ENCODE data around the gene THRB.

THRB gene

DNA sequence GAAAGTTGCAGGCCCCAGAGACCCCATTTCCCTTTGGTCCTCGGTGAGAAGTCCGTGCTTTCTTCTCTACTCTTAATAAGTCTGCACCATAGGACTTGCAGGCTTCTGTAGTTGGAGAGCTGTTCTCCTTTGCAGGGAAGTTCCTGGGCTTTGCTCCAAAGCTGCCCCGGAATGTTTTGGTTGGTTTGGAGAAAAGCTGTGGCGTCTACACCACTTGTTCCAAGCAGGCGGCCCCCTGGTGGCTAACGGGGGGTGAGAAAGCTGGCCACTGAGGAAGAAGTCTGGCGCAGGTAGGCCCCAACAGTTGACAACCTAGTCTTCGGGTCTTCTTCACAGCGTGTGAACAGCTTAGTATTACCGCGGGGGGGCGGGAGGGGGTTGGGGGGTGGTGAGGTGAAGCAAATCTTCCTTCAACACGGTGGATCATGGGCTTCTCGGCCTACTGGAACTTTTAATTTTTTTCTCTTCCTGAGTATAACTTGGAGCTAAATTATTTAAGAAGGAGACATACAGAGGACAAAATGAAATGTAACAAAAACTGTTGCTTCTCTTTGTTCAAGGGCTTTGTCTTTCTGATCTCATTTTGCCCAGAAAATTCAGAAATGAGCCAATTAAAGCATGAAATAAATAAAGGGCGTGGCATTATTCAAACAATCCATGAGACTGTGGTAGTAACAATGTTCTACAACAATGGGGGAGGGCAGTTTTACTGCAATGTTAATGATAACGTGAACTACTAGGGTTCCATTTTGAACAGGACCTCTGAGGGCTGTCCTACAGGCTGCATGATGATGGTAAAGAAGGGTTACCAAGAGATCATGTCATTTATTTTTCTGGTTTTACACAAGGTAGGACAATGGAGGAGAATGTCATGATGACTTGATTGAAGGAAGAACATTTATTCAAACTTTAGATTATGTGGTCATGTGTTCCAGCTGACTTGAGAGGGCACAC is 2.2 kb upstream of the THRB start:
- TF ChIP-seq, protein P1, sequence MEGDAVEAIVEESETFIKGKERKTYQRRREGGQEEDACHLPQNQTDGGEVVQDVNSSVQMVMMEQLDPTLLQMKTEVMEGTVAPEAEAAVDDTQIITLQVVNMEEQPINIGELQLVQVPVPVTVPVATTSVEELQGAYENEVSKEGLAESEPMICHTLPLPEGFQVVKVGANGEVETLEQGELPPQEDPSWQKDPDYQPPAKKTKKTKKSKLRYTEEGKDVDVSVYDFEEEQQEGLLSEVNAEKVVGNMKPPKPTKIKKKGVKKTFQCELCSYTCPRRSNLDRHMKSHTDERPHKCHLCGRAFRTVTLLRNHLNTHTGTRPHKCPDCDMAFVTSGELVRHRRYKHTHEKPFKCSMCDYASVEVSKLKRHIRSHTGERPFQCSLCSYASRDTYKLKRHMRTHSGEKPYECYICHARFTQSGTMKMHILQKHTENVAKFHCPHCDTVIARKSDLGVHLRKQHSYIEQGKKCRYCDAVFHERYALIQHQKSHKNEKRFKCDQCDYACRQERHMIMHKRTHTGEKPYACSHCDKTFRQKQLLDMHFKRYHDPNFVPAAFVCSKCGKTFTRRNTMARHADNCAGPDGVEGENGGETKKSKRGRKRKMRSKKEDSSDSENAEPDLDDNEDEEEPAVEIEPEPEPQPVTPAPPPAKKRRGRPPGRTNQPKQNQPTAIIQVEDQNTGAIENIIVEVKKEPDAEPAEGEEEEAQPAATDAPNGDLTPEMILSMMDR (IDR thresholded peaks at IDR 0.05), result peak; percentile 21; the same call in 1 of the 2 replicates

DNA sequence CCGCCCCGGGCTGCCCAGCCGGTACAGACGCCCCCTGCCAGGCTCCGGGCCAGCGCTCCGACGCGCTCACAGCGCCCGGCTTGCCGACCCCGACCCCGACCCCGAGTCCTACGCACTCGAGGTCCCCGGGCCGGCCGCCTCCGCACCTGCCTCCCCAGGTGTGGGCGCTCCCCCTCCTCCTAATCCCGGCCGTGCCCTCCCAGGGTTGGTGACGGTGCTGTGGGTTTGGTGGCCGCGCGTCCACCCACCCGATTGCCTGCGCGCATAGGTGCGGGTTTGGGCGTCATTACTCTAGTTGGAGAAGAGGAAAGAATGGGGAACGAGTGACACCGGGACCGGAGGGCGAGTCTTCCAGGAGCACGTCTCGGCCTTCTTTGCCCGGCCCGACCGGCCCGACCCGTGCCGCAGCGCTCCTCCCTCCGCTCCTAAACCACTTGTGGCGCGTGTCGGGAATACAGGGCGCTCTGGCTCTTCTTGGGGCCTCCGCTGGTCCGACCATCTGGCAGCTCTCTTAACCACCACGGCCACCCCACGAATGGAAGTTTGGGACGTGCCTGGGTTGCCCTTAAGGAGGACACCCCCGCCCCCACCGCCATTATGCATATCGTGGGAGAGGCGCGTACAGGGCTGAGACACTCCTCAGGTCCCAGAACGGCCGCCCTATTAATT is 810 bp upstream of the THRB start:
- TF ChIP-seq, protein P1 (IDR thresholded peaks at IDR 0.05), result no peak

DNA sequence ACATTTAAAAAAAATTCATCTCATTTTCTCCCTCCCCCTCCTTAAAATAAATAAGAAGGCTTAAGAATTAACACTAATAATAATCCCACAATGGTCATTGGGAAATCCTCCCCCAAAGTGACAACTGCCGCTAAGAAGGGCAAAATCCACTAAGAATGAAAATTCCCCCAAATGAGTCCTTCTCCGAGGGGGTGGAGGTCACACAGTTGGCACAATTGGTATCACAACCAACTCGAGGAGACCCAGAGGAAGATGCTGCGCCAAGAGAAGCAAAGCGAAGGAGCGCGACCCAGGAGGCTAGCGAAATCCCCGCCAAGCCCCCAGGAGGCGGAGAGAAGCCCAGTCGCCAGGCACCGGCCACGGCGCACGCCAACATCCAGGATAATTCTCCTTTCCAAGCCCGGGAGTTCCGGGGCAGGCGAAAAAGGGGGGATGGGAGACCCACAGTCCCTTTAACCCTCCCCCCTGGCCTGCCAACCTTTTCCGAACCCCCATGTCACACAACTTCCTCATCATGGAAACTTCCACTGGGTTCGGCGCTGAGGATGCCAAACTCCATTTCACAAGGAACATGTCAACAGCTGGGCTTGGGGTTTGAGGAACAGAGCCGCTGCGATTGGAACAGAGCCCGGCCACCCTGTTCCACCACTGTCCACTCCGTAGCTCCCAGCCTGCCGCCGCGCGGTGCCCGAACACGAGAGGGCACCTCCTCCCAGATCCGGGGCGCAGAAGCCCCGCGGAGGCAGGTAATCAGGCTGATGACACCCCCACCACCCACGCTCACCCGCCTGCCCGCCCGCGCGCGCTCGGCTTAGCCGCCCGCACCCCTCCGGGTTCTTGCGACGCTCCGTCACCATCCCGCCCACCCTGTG is 668 bp downstream of the THRB start:
- TF ChIP-seq, protein P1 (IDR thresholded peaks at IDR 0.05), result peak; percentile 18; the same call in 1 of the 2 replicates

DNA sequence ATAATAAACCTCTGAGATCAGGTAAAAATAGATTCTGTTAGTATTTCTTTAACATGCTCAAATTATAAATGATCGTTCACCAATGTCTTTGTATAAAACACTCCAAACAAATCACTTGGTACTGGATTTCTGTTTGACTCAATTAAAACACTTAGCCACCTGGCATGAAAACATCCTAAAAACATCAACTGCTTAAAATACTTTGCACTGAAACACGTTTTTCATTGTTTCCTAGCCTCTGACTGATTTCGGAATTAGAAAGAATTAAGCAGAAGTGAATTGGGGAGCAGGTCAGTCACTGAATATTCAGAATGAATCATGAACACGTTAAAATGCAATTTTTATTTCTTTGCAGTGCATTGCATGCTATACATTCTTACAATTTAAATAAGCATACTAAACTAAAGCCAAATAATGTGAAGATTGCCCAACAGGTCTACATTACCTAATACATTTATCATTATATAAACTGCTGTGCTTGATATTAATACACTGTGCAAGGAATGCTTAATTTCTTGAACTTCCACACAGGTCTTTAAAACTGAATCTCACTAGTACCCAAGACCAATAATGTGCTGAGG is 1.6 kb downstream of the THRB start:
- TF ChIP-seq, protein P1 (IDR thresholded peaks at IDR 0.05), result no peak

DNA sequence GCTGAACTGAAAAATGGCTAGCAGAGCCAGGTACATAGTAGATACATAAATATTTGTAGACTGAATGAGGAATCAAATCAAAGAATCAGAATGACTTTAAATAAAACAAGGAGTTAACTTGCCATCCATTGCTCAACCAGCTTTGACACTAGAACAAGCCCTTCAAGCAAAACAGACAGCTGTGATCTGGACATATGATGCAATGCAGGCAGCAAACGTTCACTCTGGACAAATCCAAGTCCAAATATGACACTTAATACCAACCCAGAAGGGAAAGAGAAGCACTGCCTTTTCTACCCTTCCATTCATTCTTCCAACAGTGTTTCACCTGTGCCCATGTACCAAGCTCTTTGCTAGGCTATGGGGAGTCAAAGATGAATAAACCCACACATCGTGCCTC is 4.5 kb downstream of the THRB start:
- TF ChIP-seq, protein P1 (IDR thresholded peaks at IDR 0.05), result no peak

DNA sequence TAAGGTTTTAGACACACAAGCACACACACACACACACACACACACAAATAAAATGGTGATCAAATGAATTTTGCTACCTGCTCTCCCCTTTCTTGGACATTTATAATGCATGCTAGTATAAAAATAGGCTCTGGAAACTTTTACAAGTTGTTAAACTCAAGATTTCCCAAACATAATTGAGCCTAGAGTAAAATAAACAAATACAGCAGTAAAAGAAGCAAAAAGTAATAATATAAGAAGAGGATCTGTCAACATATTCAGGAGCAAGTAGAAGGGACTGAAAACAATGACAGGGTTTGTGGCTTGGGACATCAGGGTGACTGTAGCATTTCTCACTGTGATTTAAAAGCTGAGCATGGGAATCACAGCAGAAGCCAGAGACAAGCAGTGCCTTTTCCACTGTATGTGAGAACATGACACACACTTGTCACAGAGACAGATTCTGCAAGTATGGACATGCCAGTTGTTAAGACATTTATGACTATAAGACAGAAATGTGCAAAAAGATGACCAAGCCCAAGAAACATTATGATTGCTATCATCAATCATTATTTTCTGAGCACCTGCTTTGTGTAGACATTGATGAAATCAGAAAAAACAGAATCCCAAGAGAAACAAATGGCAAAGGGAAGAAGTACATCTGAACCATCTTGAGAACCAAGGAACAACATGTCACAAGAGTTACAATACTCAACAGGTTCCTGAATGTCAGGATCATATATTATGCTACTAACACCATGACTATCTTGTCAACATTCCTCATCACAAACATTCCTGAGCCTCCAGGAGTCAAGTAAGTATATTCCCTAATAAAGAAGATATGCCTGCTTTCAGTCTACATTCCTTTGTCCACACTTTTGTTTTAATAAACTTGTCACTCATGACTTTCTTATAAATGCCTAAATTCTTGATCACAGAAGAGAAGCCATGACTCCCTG is 7.1 kb downstream of the THRB start:
- TF ChIP-seq, protein P1 (IDR thresholded peaks at IDR 0.05), result no peak

All from LNCAP (cell line).